Sigmoid colon (tissue), 4 donors: ENCODE results near the gene GABARAP.

Experiments used
- EP300 ChIP-seq, 4 donors: sonication (generic); formaldehyde crosslinking; IDR thresholded peaks; one replicate each; pipeline ENCODE4 v1.6.1; 2017; ENCODE audit warnings: antibody characterized with exemption in 4 of 4
- POLR2A ChIP-seq, 2 donors: fragments of 450-650 bp; IDR thresholded peaks; one replicate each; pipeline ENCODE4 v1.6.1; 2016; ENCODE audit warnings: antibody characterized with exemption in 2 of 2, mild to moderate bottlenecking in 2 of 2, moderate library complexity in 2 of 2
- POLR2AphosphoS5 ChIP-seq, 4 donors: sonication (generic); formaldehyde crosslinking; IDR thresholded peaks; one replicate each; pipeline ENCODE4 v1.6.1; 2017; ENCODE audit warnings: antibody characterized with exemption in 4 of 4

- TF ChIP-seq POLR2A (IDR thresholded peaks at IDR 0.05) (no peak), EP300 (IDR thresholded peaks at IDR 0.05) (no peak), POLR2AphosphoS5 (IDR thresholded peaks at IDR 0.05) (no peak)
These were observed 25.8 kb downstream of the GABARAP start for GRCh38 chr17:7216242-7217112.
